Measurements from ENCODE around the gene EIF3I.

- no peak for TF ChIP-seq YY1 (IDR thresholded peaks at IDR 0.05; ENCODE audit: low read depth)
- TF ChIP-seq ZBTB7A (IDR thresholded peaks at IDR 0.05; ENCODE audit: low read depth), result no peak
- TF ChIP-seq REST (IDR thresholded peaks at IDR 0.05; ENCODE audit: low read depth), result no peak
- TF ChIP-seq, protein P1, sequence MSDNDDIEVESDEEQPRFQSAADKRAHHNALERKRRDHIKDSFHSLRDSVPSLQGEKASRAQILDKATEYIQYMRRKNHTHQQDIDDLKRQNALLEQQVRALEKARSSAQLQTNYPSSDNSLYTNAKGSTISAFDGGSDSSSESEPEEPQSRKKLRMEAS (IDR thresholded peaks at IDR 0.05), result no peak
- no peak for TF ChIP-seq CREB1 (IDR thresholded peaks at IDR 0.05; ENCODE audit: low read depth)
- TF ChIP-seq TEAD4 (IDR thresholded peaks at IDR 0.05), result no peak
- TF ChIP-seq RAD21 (IDR thresholded peaks at IDR 0.05; ENCODE audit: low read depth), result no peak
- TF ChIP-seq FOXM1 (IDR thresholded peaks at IDR 0.05; ENCODE audit: borderline replicate concordance, low read depth), result no peak
- TF ChIP-seq CEBPB (IDR thresholded peaks at IDR 0.05), result no peak
- TF ChIP-seq TCF12 (IDR thresholded peaks at IDR 0.05; ENCODE audit: low read depth), result no peak
- TF ChIP-seq EP300 (IDR thresholded peaks at IDR 0.05; ENCODE audit: borderline replicate concordance), result no peak
- TF ChIP-seq TAF1 (IDR thresholded peaks at IDR 0.05; ENCODE audit: low read depth), result no peak
Observed at GRCh38 chr1:32178380-32179192, 43.6 kb upstream of the EIF3I start.
